Stomach (tissue), 9 donors: ENCODE measurements around the gene KRT33A. TPM values are rescaled to one million over a fixed set of nuclear protein-coding genes. Genes with fewer than 3 reads are reported as not detected.
A peak's percentile ranks its signal among the peaks of the same experiment; 100 is the strongest.
"Not testable (repeated sequence)": the region's sequence is repeated elsewhere in the genome, so short reads cannot be mapped to it uniquely, and the experiment has no call there.

Experiments
- DNase-seq, 2 donors: peaks; one replicate each; pipeline versions ENCODE4 v3.0.0 to v3.0.0-alpha.2; 2013 to 2019
- H3K27ac ChIP-seq, 5 donors: fragments of 200-600 bp in 4 of 5; sonication (generic) in 4 of 5; one replicate each; pipeline ENCODE4 v1.5.1; 2013 to 2019; ENCODE audit warnings: mild to moderate bottlenecking in 1 of 5, moderate library complexity in 1 of 5
- H3K27me3 ChIP-seq, 3 donors: fragments of 200-600 bp; sonication (generic); one replicate each; pipeline ENCODE4 v1.5.1; 2017 to 2019; ENCODE audit warnings: mixed run types in 1 of 3
- H3K36me3 ChIP-seq, 4 donors: fragments of 200-600 bp; sonication (generic); 1 replicate in 3 of 4; 2 replicates in 1 of 4; pipeline ENCODE4 v1.5.1; 2016 to 2019
- H3K4me1 ChIP-seq, 4 donors: fragments of 200-600 bp; sonication (generic); one replicate each; pipeline ENCODE4 v1.5.1; 2016 to 2019
- H3K4me3 ChIP-seq, 4 donors: fragments of 200-600 bp; sonication (generic) in 3 of 4; one replicate each; pipeline ENCODE4 v1.5.1; 2016 to 2019; ENCODE audit warnings: mild to moderate bottlenecking in 1 of 4
- H3K9me3 ChIP-seq, 4 donors: fragments of 200-600 bp; sonication (generic); one replicate each; pipeline ENCODE4 v1.5.1; 2016 to 2019
- CTCF ChIP-seq, 7 experiments: fragments of 450-650 bp in 4 of 7; fragments of 200-600 bp in 3 of 7; sonication (generic) in 3 of 7; IDR thresholded peaks; one replicate each; pipeline ENCODE4 v1.5.1; 2016 to 2019; ENCODE audit warnings: antibody characterized with exemption in 7 of 7, control low read depth in 2 of 7, mild to moderate bottlenecking in 1 of 7
- EP300 ChIP-seq: sonication (generic); formaldehyde crosslinking; IDR thresholded peaks from one replicate; pipeline ENCODE4 v1.6.1; 2017; ENCODE audit warnings: antibody characterized with exemption
- POLR2A ChIP-seq, 4 donors: fragments of 450-650 bp; IDR thresholded peaks; one replicate each; pipeline ENCODE4 v1.6.1; 2016; ENCODE audit warnings: antibody characterized with exemption in 4 of 4, control low read depth in 2 of 4, mild to moderate bottlenecking in 1 of 4, moderate library complexity in 1 of 4
- POLR2AphosphoS5 ChIP-seq, 3 donors: sonication (generic); formaldehyde crosslinking; IDR thresholded peaks; one replicate each; pipeline ENCODE4 v1.6.1; 2016; ENCODE audit warnings: antibody characterized with exemption in 3 of 3
- whole genome bisulfite sequencing, 5 donors: extraction: QIAGEN DNeasy Blood & Tissue Kit in 3 of 5; methylation state at CpG; one replicate each; pipeline versions ENCODE4 v1.1.5 to v1.1.7; 2013 to 2018; 5-methylcytosine and 5-hydroxymethylcytosine counted together
- intact Hi-C: fragments of 100-400 bp; cut with DNase I; formaldehyde crosslinking; loops from one replicate; pipeline ENCODE4 v1.15.1; 2023; ENCODE audit warnings: low total_unique reads
- polyA plus RNA-seq, 3 donors: library from polyadenylated mRNA; stranded (reverse); fragments of 200-250 nt; gene quantifications; one replicate each; pipeline ENCODE4 v1.2.3, GENCODE V29; 2013
- total RNA-seq, 5 donors: library from RNA; depleted of rRNA; stranded (reverse); fragments of >200 nt; gene quantifications; one replicate each; pipeline versions ENCODE4 v1.1.0 to v1.2.3, GENCODE V29; 2014 to 2016
- donor health status: healthy with polysubstance abuse.
- donor health status: Bipolar disorder and iron deficiency.
- donor health status: healthy.

Gene KRT33A
- total and polyA plus RNA-seq, 8 donors: 0.45 TPM; not detected in 7

GRCh38 chr17:41351177-41351576 is 549 bp upstream of the KRT33A start:
- 78 to 91% (median 86%) methylated on average over 2 of the region's 2 CpGs for WGBS, 5 donors
- Histone ChIP-seq H3K4me1 (no peaks in the 10 kb centered on the region), H3K36me3 (no peaks in the 10 kb centered on the region), H3K4me3 (no peak overlapping the region), H3K27me3 (no peaks in the 10 kb centered on the region), H3K9me3 (no peaks in the 10 kb centered on the region), H3K27ac (no peak overlapping the region)
- DNase-seq: no peak
- intact Hi-C loops: no loop called here
- no peak for TF ChIP-seq POLR2A (IDR thresholded peaks at IDR 0.05)
- TF ChIP-seq CTCF (IDR thresholded peaks at IDR 0.05): no peak
- no peak for TF ChIP-seq EP300
- TF ChIP-seq POLR2AphosphoS5 (IDR thresholded peaks at IDR 0.05): no peak

GRCh38 chr17:41347869-41348760 is 2.5 kb downstream of the KRT33A start:
- Histone ChIP-seq H3K9me3 (peaks cover 0 to 1% (median under 1%) of the 10 kb centered on the region in 4 donors), H3K27ac (no peak overlapping the region), H3K27me3 (no peaks in the 10 kb centered on the region), H3K4me3 (no peak overlapping the region), H3K4me1 (no peaks in the 10 kb centered on the region), H3K36me3 (no peaks in the 10 kb centered on the region)
- peak in 1 of 2 donors; percentile 41 for DNase-seq
- TF ChIP-seq POLR2A (IDR thresholded peaks at IDR 0.05): no peak
- no peak for TF ChIP-seq POLR2AphosphoS5 (IDR thresholded peaks at IDR 0.05)
- no peak for TF ChIP-seq CTCF (IDR thresholded peaks at IDR 0.05)
- TF ChIP-seq EP300: no peak
- 74 to 83% (median 83%) methylated on average over 7 of the region's 7 CpGs for WGBS, 5 donors
- intact Hi-C loops: no loop called here

- WGBS, 5 donors: 82 to 93% (median 89%) methylated on average over 12 to 16 of the region's 16 CpGs
- intact Hi-C loops, H3K4me3 ChIP-seq, DNase-seq, H3K27me3 ChIP-seq, H3K27ac ChIP-seq, H3K36me3 ChIP-seq, H3K4me1 ChIP-seq: not testable (repeated sequence)
- peaks cover 0 to 17% (median 10%) of the 10 kb centered on the region in 4 donors for H3K9me3 ChIP-seq
Observed at GRCh38 chr17:41346421-41346820, 4.2 kb downstream of the KRT33A start.

GRCh38 chr17:41345992-41346391 is 4.6 kb downstream of the KRT33A start:
- TF ChIP-seq CTCF (IDR thresholded peaks at IDR 0.05): no peak
- no peak for TF ChIP-seq POLR2AphosphoS5 (IDR thresholded peaks at IDR 0.05)
- TF ChIP-seq EP300: no peak
- Histone ChIP-seq H3K4me1 (no peaks in the 10 kb centered on the region), H3K36me3 (no peaks in the 10 kb centered on the region), H3K27ac (no peak overlapping the region), H3K27me3 (no peaks in the 10 kb centered on the region), H3K4me3 (no peak overlapping the region), H3K9me3 (peaks cover 0 to 17% (median 10%) of the 10 kb centered on the region in 4 donors)
- intact Hi-C loops: no loop called here
- WGBS, 5 donors: 79 to 93% (median 89%) methylated on average over 3 of the region's 3 CpGs
- no peak for DNase-seq

GRCh38 chr17:41343029-41343428 is 7.6 kb downstream of the KRT33A start:
- H3K4me3 ChIP-seq: no peak overlapping the region
- H3K27me3 ChIP-seq: no peaks in the 10 kb centered on the region
- no peaks in the 10 kb centered on the region for H3K36me3 ChIP-seq
- H3K9me3 ChIP-seq: peaks cover 0 to 17% (median 10%) of the 10 kb centered on the region in 4 donors
- 79 to 96% (median 86%) methylated on average over 3 of the region's 3 CpGs for WGBS, 5 donors
- peaks cover 0 to 12% (median 6%) of the 10 kb centered on the region in 4 donors for H3K4me1 ChIP-seq
- no peak for DNase-seq
- H3K27ac ChIP-seq: no peak overlapping the region
- intact Hi-C loops: no loop called here
- TF ChIP-seq POLR2A (IDR thresholded peaks at IDR 0.05) (no peak), CTCF (IDR thresholded peaks at IDR 0.05) (no peak), POLR2AphosphoS5 (IDR thresholded peaks at IDR 0.05) (no peak), EP300 (no peak)
